IPS-18c (cell line): ENCODE results near the gene NIPA2.
A peak's percentile ranks its signal among the peaks of the same experiment; 100 is the strongest.
"Not testable (repeated sequence)": the region's sequence is repeated elsewhere in the genome, so short reads cannot be mapped to it uniquely, and the experiment has no call there.

Source experiments
- H3K4me3 ChIP-seq: 2 replicates; pipeline ENCODE4 v1.7.0; 2013; ENCODE audit warnings: low read depth, mild to moderate bottlenecking, low read length, moderate library complexity; ENCODE audit not compliant: insufficient read depth
- H3K9me3 ChIP-seq: one replicate; pipeline ENCODE4 v1.6.1; 2013; ENCODE audit warnings: mild to moderate bottlenecking, low read length, moderate library complexity; ENCODE audit not compliant: control insufficient read depth, insufficient read depth

The NIPA2 gene

GRCh38 chr15:22838292-22839042 lies at the start of gene NIPA2:
Gene NIPA2 (plus strand): TSS chr15:22838666. CDS start chr15:22851732, 13,066 bp downstream.
- peak within 1 kb of the TSS; percentile 96 for H3K4me3 ChIP-seq
- no peaks in the 10 kb centered on the region for H3K9me3 ChIP-seq

GRCh38 chr15:22794063-22794462 lies 44.4 kb upstream of the NIPA2 start:
- Histone ChIP-seq H3K9me3 (peaks cover 2% of the 10 kb centered on the region), H3K4me3 (no peak overlapping the region)

DNA sequence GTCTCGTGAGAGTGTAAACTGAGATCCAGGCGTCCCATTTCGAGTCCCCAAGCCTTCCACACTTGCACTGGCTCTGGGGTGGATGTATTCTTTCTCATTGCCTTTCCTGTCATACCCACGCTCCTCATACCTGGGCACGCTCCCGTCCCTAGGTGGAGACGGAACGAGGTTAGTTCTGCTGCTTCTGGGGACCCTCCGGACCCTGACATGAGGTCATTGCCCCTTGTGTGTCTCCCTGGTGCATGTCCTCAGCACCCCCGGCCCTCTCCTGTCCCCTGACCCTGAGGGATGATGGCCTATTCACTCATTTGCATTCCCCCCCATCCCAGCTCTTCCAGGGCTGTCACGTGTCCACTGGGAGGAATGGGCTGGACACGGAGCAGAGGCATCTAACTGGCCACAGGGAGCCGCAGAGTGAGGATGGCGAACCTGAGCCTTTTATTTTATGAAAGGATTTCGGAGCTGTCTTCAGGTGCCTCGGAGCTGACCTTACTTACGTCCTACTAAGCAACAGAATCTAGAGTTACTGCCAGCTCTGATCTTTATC lies 43.8 kb upstream of the NIPA2 start:
- H3K4me3 ChIP-seq, result no peak overlapping the region
- H3K9me3 ChIP-seq, result peaks cover 2% of the 10 kb centered on the region

DNA sequence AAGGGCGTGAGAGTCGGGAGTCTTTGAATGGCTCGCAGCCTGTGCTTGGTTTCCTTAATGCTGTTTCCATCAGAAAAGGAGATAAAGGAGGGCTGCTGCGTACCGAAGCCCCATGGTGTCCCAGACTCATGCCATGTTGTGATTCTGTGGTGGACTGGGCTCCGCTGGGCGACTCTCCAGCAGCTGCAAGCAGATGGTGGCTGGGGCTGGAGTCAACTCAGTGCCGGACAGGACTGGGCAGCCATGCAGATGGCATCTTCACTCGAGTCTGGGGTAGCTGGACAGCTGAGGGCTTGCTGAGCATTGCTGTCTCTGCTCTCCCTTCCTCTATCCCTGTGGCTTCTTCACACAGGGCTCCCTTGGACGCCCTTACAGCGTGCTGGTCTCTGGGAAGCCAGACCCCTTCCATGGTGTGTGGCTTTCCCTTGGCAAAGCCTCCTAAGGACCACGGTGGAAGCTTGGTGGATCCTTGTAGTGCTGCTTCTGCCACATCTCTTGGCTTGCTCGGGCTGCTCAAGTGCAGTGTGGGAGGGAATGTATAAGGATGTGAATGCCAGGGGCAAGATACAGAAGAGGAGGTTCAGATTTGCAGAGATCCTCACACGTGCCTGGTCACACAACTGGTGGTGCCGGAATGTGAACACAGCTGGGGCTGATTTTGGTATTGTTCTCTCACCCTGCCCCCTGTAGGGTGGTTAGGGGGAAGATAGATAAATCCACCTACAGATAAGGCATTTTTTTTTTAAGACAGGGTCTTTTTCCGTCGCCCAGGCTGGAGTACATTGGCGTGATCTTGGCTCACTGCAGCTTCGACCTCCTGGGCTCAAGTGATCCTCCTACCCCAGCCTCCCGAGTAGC lies 43.0 kb upstream of the NIPA2 start:
- H3K4me3 ChIP-seq, result no peak overlapping the region
- H3K9me3 ChIP-seq, result peaks cover 2% of the 10 kb centered on the region

- Histone ChIP-seq H3K9me3 (peaks cover 2% of the 10 kb centered on the region), H3K4me3 (no peak overlapping the region)
Measured at GRCh38 chr15:22796079-22796478, 42.4 kb upstream of the NIPA2 start.

- Histone ChIP-seq H3K9me3 (no peaks in the 10 kb centered on the region), H3K4me3 (no peak overlapping the region)
Measured at GRCh38 chr15:22799902-22800301, 38.6 kb upstream of the NIPA2 start.

GRCh38 chr15:22803006-22803405 lies 35.5 kb upstream of the NIPA2 start:
- not testable (repeated sequence) for H3K4me3 ChIP-seq, H3K9me3 ChIP-seq

GRCh38 chr15:22806156-22806555 lies 32.3 kb upstream of the NIPA2 start:
- H3K9me3 ChIP-seq, result no peaks in the 10 kb centered on the region
- no peak overlapping the region for H3K4me3 ChIP-seq

- no peaks in the 10 kb centered on the region for H3K9me3 ChIP-seq
- H3K4me3 ChIP-seq, result no peak overlapping the region
Measured at GRCh38 chr15:22806664-22807063, 31.8 kb upstream of the NIPA2 start.

- H3K9me3 ChIP-seq, H3K4me3 ChIP-seq: not testable (repeated sequence)
Measured at GRCh38 chr15:22807831-22808230, 30.6 kb upstream of the NIPA2 start.

GRCh38 chr15:22808240-22808639 lies 30.2 kb upstream of the NIPA2 start:
- no peaks in the 10 kb centered on the region for H3K9me3 ChIP-seq
- H3K4me3 ChIP-seq, result no peak overlapping the region

- H3K9me3 ChIP-seq, result no peaks in the 10 kb centered on the region
- no peak overlapping the region for H3K4me3 ChIP-seq
Measured at GRCh38 chr15:22808761-22809280, 29.6 kb upstream of the NIPA2 start.

GRCh38 chr15:22810033-22810852 lies 28.2 kb upstream of the NIPA2 start:
- Histone ChIP-seq H3K9me3 (no peaks in the 10 kb centered on the region), H3K4me3 (no peak overlapping the region)

- H3K4me3 ChIP-seq, result no peak overlapping the region
- no peaks in the 10 kb centered on the region for H3K9me3 ChIP-seq
Measured at GRCh38 chr15:22810853-22811338, 27.6 kb upstream of the NIPA2 start.

- H3K4me3 ChIP-seq, result no peak overlapping the region
- no peaks in the 10 kb centered on the region for H3K9me3 ChIP-seq
Measured at GRCh38 chr15:22811640-22812039, 26.8 kb upstream of the NIPA2 start.

GRCh38 chr15:22813844-22814243 lies 24.6 kb upstream of the NIPA2 start:
- no peak overlapping the region for H3K4me3 ChIP-seq
- no peaks in the 10 kb centered on the region for H3K9me3 ChIP-seq

DNA sequence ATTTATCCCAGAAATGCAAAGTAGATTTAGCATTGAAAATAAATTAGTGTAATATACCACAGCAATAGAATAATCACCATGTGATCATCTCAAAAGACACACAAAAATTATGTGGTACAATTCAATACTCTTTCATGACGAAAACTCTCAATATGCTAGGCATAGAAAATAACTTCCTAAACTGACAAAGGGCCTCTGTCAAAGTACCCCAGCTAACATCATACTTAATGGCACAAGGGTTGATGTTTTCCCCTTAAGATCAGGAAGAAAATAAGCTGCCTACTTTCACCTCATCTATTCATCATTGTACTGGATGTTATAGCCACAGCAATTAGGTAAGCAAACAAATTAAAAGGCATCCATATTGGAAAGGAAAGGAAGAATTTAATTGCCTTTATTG lies 22.7 kb upstream of the NIPA2 start:
- no peaks in the 10 kb centered on the region for H3K9me3 ChIP-seq

More for the DNA sequence above, 22.7 kb upstream of the NIPA2 start:
- H3K4me3 ChIP-seq, result no peak overlapping the region
